Glomerular visceral epithelial cell (primary cell): ENCODE data around the gene DNASE1L2.

Source experiments
- DNase-seq: peaks from one replicate; pipeline ENCODE4 v3.0.0-alpha.2; 2016; ENCODE audit errors: extremely low spot score

The DNASE1L2 gene

GRCh38 chr16:2270070-2270462 is 33.8 kb downstream of the DNASE1L2 start:
- DNase-seq: no peak

GRCh38 chr16:2270588-2271470 is 34.6 kb downstream of the DNASE1L2 start:
- DNase-seq: no peak

- DNase-seq: no peak
These were observed 35.7 kb downstream of the DNASE1L2 start for GRCh38 chr16:2271848-2272461.

GRCh38 chr16:2273484-2273883 is 37.2 kb downstream of the DNASE1L2 start:
- no peak for DNase-seq

- DNase-seq: no peak
These were observed 37.7 kb downstream of the DNASE1L2 start for GRCh38 chr16:2273931-2274330.

- no peak for DNase-seq
These were observed 39.5 kb downstream of the DNASE1L2 start for GRCh38 chr16:2275476-2276367.

- no peak for DNase-seq
These were observed 40.3 kb downstream of the DNASE1L2 start for GRCh38 chr16:2276368-2277195.

GRCh38 chr16:2277466-2278271 is 41.4 kb downstream of the DNASE1L2 start:
- DNase-seq: no peak

- no peak for DNase-seq
These were observed 42.0 kb downstream of the DNASE1L2 start for GRCh38 chr16:2278272-2278608.

GRCh38 chr16:2278956-2279800 is 42.9 kb downstream of the DNASE1L2 start:
- no peak for DNase-seq

GRCh38 chr16:2280461-2280860 is 44.2 kb downstream of the DNASE1L2 start:
- DNase-seq: no peak

GRCh38 chr16:2280981-2281542 is 44.8 kb downstream of the DNASE1L2 start:
- no peak for DNase-seq

- DNase-seq: no peak
These were observed 46.0 kb downstream of the DNASE1L2 start for GRCh38 chr16:2282262-2282661.

GRCh38 chr16:2282866-2283555 is 46.8 kb downstream of the DNASE1L2 start:
- DNase-seq: no peak

GRCh38 chr16:2284001-2284770 is 47.9 kb downstream of the DNASE1L2 start:
- no peak for DNase-seq

- no peak for DNase-seq
These were observed 48.7 kb downstream of the DNASE1L2 start for GRCh38 chr16:2284797-2285576.

GRCh38 chr16:2285731-2286191 is 49.5 kb downstream of the DNASE1L2 start:
- DNase-seq: no peak
